GM19023 (cell line): Measurements from ENCODE around the gene NKAPL.
A peak's percentile ranks its signal among the peaks of the same experiment; 100 is the strongest.

ENCODE experiments used
- ATAC-seq: cut with Tn5 transposase; IDR thresholded peaks from one replicate; pipeline ENCODE4 v1.9.1; 2021; ENCODE audit warnings: mild to moderate bottlenecking, moderate library complexity; ENCODE audit not compliant: unreplicated experiment

NKAPL gene

GRCh38 chr6:28245206-28245941 is 13.7 kb upstream of the NKAPL start:
- no peak for ATAC-seq

- ATAC-seq, result no peak
Measured at GRCh38 chr6:28248916-28249315, 10.2 kb upstream of the NKAPL start.

GRCh38 chr6:28250747-28251146 is 8.3 kb upstream of the NKAPL start:
- ATAC-seq, result no peak

GRCh38 chr6:28251661-28252008 is 7.5 kb upstream of the NKAPL start:
- ATAC-seq, result peak; percentile 48

GRCh38 chr6:28252009-28252975 is 6.8 kb upstream of the NKAPL start, which contains the start of gene ZKSCAN4:
Gene ZKSCAN4, minus strand, starts transcription at chr6:28252269. Its CDS starts 289 bp downstream, at chr6:28251980.
- ATAC-seq, result peak; percentile 93

GRCh38 chr6:28254121-28254519 is 5.0 kb upstream of the NKAPL start:
- no peak for ATAC-seq

- ATAC-seq, result no peak
Measured at GRCh38 chr6:28257042-28257441, 2.1 kb upstream of the NKAPL start.

GRCh38 chr6:28263922-28264321 is 4.8 kb downstream of the NKAPL start:
- no peak for ATAC-seq

- ATAC-seq, result no peak
Measured at GRCh38 chr6:28264834-28265401, 5.8 kb downstream of the NKAPL start.

GRCh38 chr6:28266563-28266961 is 7.5 kb downstream of the NKAPL start:
- ATAC-seq, result no peak

GRCh38 chr6:28266962-28267694 is 8.0 kb downstream of the NKAPL start, which contains the start of gene ZSCAN26:
Gene ZSCAN26, plus strand, starts transcription at chr6:28267143. Its CDS starts 4,777 bp downstream, at chr6:28271920.
- ATAC-seq, result peak; percentile 96

- ATAC-seq, result no peak
Measured at GRCh38 chr6:28267695-28268059, 8.6 kb downstream of the NKAPL start.

GRCh38 chr6:28269492-28269891 is 10.4 kb downstream of the NKAPL start:
- no peak for ATAC-seq

- no peak for ATAC-seq
Measured at GRCh38 chr6:28274888-28275287, 15.8 kb downstream of the NKAPL start.

GRCh38 chr6:28277746-28278145 is 18.6 kb downstream of the NKAPL start:
- no peak for ATAC-seq

- no peak for ATAC-seq
Measured at GRCh38 chr6:28280595-28281287, 21.6 kb downstream of the NKAPL start.

- peak; percentile 83 for ATAC-seq
Measured at GRCh38 chr6:28281288-28282064, 22.4 kb downstream of the NKAPL start, which contains the start of gene PGBD1. Gene PGBD1, plus strand, starts transcription at chr6:28281572. Its CDS starts 2,242 bp downstream, at chr6:28283814.

GRCh38 chr6:28282926-28283325 is 23.8 kb downstream of the NKAPL start:
- ATAC-seq, result no peak

GRCh38 chr6:28291573-28291972 is 32.5 kb downstream of the NKAPL start:
- ATAC-seq, result no peak
